HG03066 (cell line): Measurements from ENCODE around the gene CC2D2A.

Source experiments
- ATAC-seq: cut with Tn5 transposase; IDR thresholded peaks from one replicate; pipeline ENCODE4 v1.9.1; 2021; ENCODE audit warnings: low read depth; ENCODE audit not compliant: unreplicated experiment

The CC2D2A gene

DNA sequence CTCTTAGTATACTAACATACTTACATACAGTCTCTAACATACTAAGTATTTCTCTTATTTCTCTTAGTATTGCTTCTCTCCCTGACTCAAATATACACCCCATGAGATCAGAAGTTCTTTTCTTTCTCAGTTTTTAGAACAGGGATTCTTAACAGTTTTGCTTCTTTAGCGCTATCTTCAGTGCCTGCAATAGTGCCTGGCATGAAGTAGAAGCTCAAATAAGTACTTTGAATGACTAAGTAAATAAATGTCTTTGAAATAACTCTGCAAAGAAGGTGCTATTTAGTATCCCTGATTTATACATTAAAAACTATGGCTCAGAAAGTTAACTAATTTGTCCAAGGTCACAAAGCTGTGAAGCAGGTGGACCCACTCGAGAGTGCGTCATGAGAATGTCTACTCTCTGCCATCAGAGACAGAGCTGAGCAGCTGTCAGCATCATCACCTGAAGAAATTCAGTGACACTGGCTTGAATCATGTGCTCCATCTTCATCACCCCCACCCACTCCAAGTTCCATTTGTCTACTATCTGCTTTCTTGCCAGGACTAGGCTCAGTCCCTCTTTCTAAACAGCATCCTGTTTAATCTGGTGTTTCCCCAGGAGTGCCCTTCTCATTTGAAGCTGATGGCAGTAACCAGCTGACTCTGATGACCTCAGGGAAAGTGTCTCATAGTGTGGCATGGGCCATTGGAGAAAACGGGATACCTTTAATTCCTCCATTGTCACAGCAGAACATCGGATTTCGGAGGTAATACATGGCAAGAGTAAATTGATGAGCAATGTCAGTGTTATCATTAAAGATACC is 83.1 kb downstream of the CC2D2A start:
- ATAC-seq, result no peak

DNA sequence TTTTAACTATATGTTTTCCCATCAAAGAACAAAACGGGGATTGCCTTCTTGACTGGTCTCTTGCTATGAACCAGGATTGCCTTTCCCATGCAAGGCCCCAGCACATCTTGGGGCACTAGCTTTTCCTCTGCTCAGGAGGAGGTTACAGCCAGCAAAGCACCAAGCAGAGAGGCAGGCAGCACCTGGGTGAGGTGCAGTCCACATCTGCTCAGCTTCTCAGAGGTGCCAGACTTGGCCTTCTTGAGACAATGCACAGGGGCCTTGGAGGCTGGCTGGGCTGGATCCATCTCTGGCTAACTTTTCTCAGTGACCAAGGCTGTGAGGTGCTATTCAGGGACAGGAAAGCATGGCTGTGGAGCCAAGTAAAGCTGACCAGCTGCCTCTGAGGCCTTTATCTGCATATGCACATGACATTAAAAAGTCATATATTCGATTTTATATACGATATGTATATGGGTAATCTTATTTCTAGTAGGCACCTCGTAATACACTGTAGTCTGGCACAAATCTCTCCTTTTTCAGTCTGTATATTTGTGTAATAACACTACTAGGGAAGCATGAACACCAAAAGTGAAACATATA is 86.9 kb downstream of the CC2D2A start:
- no peak for ATAC-seq

DNA sequence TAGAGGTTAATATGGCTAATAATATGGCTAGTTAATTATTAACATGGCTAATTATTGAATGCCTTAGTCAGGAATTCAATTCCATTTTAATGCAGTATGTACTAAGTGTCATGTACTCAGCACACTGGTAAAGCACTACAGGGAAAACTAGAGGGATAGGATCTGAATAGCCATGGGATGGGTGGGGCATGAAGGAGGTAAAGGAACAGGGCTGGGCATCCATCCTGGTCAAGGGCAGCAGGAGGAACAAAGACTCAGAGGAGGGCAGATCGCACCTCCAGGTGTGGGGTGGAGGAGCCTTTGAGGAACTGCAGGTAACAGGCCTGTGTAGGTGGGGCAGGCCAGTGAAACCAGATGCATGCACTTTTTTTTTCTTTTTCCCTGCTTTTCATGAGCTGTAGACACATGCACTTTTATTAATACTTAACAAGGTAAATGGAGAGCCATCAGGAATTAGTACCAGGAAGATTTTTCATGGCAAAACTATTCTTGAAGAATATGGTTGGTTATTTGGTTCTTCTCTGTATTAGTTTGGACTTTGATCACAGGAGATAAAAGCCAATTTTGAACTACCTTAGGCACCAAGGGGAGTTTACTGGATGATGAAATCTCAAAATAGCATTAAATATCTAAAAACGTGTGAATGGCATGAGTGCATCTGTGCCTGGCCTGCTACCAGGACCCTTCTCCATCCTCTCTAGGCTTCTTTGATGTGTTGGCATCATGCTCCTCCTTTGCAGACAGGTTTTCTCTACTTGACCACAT is 88.3 kb downstream of the CC2D2A start:
- ATAC-seq, result no peak

DNA sequence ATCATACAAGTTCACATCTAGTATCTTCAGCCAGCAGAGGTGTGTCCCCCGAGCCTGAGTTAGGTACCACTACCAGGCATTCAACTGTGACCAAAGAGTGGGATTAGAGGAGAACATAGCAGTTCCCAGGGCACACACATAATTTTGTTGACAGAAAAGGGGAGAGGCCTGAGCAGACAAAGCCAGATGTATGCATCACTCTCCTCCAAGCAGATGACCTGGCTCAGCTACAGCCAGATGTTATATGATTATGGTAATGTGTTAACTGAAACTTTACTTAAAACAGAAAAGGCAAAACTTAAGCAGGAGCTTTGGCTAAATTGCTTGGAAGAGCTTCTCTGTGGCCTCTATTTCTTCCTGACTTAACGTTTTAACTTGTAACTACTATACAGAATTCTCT is 88.9 kb downstream of the CC2D2A start:
- no peak for ATAC-seq

DNA sequence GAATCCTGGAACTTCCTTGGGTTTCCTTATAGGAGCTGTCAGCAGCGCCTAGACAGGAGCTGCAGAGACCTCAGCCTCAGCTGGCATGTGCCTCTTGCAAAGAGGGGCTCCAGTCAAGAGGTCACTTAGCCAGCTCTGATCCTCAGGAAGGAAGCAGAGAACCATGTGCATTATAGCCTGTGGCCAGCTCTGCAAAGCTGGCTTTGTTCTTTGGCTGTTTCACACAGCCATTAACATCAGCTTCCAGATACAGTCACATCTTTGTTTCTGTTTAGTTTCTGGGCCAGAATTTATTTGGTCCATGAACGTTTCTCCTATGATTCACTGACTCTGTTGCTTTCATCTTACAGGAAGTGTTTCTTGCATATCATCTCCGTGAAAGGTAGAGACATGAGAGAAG is 92.4 kb downstream of the CC2D2A start:
- no peak for ATAC-seq

DNA sequence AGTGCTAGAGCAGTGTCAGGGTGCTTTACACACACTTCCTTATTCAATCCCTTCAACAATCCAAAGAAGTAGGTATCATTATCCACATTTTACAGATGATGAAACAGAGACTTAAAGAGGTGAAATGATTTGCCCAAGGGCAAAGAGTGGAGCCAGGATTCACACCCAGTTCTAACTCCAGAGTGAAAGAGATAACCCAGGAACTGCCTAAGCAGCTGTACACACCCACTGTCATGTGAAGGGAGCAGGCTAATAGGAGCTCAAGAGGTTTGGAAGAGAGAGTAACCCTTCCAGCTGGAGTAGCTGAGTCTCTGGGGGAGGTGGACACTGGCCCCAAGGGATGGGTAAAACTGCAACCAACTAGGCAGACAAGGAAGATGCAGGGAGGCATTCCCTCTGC is 92.9 kb downstream of the CC2D2A start:
- ATAC-seq, result no peak

DNA sequence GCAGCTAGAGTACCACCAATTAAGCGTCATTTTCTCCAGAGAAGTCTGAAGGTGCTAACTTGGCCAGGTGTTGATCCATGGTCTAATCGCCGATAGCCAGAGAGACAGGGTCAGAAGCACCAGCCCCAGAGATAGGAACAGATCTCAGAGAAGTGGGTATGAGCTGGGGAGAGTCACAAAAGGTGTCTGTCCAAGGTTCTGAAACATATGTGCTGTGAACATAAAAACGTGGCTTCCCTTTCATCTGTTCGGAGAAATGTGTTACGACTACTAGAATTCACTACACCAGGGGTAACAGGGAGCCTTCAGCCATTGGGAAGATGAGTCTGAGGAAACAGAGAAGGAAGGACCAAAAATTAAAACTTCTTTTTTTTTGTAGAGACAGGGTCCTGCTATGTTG is 94.2 kb downstream of the CC2D2A start:
- no peak for ATAC-seq

DNA sequence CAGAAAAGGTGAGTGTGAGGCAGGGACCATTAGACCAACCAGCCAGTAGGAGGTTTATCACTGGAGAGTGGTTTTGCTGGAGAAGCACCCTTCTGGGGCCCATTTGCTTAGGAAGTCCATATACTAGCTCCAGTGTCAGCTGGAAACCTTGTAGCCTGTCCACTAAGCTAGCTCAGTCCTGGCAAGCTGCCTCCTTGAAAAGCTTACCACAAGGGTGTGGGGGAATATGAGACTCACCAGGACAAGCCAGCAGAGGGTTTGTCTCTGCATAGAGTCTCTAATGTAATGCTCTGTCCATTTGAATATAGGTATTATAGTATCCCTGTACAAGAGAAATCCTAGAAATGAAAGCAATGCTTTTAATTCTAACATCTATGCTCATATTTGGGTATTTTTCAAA is 99.1 kb downstream of the CC2D2A start:
- no peak for ATAC-seq

DNA sequence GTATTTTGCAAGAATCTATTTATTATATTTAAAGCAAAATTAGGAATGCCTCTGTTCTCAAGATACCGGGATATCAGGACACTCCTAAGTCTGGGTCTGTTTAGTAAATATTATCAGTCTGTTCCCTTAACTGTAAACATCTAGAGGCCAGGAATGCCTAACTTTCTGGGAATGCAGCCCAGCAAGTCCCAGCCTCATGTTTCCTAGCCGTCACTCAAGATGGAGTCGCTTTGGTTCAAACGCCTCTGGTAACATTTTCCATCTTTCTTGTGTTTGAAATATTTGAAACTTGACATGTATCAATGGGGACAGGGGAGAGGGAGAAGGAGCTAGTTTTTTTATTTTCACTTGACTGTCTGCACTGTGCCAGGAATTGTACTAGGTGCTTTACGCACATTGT is 100.1 kb downstream of the CC2D2A start:
- ATAC-seq, result no peak

DNA sequence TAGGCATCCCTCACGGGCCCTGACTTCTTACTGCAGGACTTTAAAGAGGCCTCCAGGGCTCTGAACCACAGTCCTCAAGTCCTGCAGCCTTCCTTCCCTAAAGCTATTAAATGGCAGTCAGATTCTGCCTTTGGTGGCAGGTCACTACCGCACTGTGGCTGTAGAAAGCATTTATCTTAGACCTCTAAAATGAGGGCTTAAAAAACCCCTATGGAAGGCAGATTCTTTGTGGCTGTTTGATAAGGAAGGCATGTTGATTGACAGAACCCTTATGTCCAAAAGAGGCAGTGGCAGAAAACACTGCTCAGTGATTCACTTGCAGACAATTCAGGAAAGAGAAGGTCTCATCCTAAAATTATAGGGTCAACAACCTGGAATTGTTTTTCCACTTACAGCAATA is 106.3 kb downstream of the CC2D2A start:
- ATAC-seq, result no peak

DNA sequence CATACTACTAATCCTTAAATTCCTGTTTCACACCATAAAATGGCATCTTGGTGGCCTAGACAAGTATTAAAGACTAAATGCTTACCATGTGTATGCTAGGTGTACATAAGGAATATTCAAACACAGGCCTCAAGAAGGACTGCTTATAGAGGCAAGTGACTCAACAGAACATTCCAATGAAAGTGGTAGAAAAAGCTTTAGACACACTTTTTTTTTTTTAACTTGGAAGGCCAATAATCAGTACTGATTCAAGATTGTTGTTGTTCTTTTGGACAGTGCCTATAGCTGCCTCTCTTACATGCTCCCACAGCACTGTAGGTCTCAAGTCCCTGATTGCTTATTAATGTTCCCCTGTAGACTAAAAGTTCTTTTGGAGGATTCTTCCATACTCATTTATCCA is 107.8 kb downstream of the CC2D2A start:
- no peak for ATAC-seq

DNA sequence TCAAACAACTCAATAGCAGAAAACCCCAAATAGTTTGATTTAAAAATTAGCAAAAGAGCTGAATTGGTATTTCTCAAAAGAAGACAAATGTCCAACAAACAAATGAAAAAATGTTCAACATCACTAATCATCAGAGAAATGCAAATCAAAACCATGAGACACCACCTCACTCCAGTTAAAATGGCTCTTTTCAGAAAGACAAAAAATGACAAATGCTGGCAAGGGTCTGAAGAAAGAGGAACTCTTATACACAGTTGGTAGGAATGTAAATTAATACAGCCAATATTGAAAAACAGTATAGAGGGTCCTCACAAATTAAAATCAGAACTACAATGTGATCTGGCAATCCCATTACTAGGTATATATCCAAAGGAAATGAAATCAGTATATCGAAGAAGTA is 115.1 kb downstream of the CC2D2A start:
- no peak for ATAC-seq

DNA sequence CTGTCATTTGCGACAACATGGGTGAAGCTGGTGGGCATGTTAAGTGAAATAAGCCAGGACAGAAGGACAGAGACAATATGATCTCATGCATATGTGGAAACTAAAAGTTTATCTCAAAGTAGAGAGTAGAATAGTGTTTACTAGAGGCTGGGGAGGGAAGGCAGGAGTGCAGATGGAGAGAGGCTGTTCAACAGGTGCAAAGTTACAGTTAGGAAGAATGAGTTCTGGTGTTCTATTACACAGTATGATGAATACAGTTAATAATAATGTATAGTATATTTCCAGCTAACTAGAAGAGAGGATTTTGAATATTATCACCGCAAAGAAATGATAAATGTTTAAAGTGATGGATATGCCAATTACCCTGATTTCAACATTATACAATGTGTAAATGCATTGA is 115.6 kb downstream of the CC2D2A start:
- no peak for ATAC-seq

DNA sequence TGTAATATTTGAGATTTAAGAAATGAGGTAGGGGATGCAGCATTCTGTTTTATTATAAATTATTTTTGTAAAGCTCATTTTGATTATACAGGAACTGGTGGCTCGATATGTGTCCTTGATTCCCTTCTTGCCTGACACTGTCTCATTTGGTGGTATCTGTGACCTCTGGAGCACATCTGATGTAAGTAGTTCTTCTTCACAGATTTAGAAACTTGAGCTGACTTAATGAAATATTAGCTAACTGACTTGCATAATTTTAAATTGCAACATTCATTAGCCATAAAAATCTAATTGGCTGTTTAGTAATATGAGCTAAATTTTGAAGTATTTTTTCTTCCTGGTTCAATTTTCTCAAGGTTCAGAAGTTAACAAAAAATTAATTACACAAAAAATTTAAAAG is 116.4 kb downstream of the CC2D2A start:
- ATAC-seq, result no peak

DNA sequence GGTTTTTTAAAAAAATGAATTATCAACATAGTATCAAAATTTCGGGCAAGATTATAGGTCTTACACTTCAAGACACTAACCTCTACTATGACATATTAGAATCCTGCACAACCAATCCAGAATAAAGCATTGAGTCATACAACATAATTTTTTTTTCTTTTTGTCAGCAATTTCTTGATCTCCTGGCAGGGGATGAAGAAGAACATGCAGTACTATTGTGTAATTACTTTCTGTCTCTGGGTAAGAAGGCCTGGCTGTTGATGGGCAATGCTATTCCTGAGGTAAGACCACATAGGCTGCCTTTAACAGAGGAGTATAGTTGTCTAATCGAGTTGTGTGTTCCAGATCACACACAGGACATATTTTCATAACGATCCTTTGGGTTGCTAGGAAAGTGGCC is 118.0 kb downstream of the CC2D2A start:
- ATAC-seq, result no peak

DNA sequence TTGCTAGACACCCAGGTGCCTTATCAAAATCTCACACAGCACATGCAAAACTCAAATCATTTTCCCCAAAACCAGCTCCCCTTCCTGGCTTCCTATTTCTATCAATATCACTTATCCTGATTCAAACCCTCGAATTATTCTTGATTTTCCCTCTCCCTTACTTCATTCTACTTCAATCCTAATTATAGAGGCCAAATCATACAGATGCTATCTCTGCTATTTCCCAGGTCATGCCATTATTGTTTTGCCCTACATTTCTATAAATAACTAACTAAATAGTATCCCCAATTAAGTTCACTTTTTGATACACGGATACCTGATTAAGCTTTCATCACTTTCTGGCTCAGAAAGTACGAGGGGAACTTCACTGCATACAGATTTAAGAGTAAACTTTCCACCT is 123.1 kb downstream of the CC2D2A start:
- no peak for ATAC-seq

DNA sequence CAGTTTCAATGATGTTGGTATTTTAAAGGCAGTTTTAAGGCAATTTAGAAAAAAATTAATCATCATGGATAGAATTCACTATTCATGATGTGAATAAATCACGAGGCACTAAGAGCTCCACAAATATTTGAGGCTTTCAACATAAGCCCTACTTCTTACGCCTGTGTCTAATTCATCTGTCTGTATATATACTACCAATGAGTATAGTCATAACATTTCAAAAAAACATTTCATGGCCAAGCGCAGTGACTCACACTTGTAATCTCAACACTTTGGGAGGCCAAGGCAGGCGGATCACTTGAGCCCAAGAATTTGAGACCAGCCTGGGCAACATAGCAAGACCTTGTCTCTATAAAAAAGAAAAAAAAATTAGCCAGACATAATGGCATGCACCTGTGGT is 129.0 kb downstream of the CC2D2A start:
- ATAC-seq, result no peak

DNA sequence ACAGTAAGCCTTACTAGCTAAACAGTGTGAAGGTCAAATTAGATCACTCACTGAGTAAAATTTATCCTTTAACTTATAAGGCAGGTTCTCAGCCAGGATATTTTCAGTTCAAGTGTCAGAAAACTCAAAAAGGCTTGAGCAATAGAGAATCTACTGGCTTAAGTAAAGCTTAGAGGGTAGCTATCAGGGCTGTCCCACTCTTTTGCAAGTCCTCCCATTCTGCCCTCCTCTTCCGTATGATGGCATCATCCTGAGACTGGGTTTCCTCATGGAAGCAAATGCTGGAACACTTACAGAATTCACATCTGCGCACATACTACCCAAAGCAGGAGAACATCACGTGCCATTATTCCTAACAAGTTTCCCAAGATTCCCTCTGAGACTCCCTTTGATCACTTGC is 130.5 kb downstream of the CC2D2A start:
- ATAC-seq, result no peak

DNA sequence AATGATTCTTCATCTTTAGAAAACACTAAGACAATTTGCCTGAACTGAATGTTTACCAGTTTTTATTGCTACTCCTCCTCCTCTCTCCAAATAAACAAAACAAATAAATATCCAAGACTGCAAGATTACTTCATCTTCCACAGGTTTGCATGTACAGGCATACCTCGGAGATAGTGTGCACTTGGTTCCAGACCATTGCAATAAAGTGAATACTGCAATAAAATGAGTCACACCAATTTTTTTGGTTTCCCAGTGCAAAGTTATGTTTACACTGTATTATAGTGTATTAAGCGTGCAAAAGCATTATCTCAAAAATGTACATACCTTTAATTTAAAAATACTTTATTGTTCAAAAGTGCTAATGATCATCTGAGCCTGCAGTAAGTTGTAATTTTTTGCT is 132.2 kb downstream of the CC2D2A start:
- no peak for ATAC-seq

DNA sequence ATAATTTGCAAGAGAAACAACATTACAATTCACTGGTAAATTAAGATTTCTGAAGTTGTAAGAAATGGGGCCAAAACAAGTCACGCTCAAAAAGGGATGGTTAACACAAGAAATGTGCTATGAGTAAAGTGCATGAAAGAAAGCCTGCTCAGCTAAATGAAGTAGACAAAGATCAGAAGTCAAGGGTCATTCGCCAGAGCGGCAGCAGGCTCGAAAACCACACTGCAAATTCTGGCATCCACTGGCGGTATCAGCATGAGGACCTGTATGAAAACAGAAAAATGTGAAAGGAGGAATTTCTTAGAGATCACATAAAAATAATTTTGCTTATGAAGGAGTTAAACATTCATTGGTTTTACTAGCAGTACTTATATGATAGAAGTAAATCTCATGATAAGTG is 135.9 kb downstream of the CC2D2A start:
- ATAC-seq, result no peak

DNA sequence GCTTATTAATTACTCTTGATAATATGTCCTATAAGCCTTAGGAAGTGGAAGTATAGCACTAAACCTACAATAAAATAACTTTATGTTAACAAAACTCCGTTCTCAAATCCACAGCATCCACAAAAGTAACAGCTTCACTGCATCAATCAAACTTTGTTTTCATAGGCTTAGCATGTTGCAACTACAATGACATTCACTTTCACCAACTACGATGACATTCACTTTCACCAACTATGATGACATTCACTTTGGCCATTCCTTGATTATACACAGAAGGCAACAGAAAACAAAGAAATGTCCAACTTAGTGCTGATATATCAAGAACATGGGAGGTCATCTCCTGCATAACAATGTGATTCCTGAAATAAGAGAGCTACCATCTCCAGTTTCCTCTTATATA is 141.2 kb downstream of the CC2D2A start:
- ATAC-seq, result no peak

DNA sequence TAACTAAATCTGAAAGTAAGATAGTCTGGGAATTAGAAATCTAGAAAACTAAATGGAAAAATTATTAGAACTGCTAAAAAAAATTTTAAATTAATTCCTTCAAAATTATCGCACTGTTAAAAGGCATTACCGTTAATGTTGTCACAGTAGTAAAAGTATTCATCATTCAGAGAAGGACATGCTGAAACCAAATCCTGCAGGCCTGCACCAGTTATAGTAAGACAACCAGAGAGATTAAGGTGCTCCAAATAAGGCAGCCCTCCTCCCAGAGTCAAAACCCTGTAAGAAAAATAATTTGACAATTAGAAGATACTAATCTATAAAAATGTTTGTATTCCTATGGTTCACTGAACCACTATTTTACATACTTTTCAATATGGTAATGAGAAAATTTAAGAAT is 142.5 kb downstream of the CC2D2A start:
- no peak for ATAC-seq
